Esophagus squamous epithelium (tissue), 4 donors: ENCODE data around the gene ESRRB.

Source experiments
- CTCF ChIP-seq, 6 experiments: fragments of 450-650 bp in 4 of 6; fragments of 200-600 bp in 2 of 6; sonication (generic) in 2 of 6; IDR thresholded peaks; one replicate each; pipeline ENCODE4 v1.5.1; 2016 to 2019; ENCODE audit warnings: antibody characterized with exemption in 6 of 6, mild to moderate bottlenecking in 4 of 6, moderate library complexity in 4 of 6
- POLR2A ChIP-seq, 4 donors: fragments of 450-650 bp; IDR thresholded peaks; one replicate each; pipeline ENCODE4 v1.6.1; 2017; ENCODE audit warnings: antibody characterized with exemption in 4 of 4, mild to moderate bottlenecking in 4 of 4, moderate library complexity in 3 of 4

GRCh38 chr14:76509311-76509710, 133.4 kb downstream of the ESRRB start:
- TF ChIP-seq CTCF (IDR thresholded peaks at IDR 0.05), result no peak
- no peak for TF ChIP-seq POLR2A (IDR thresholded peaks at IDR 0.05)
